Progenitor cell of endocrine pancreas (in vitro differentiated cells): ENCODE results near the gene NFILZ. TPM values are rescaled to one million over a fixed set of nuclear protein-coding genes. Genes with fewer than 3 reads are reported as not detected.

Source experiments
- DNase-seq: peaks from one replicate; pipeline ENCODE4 v3.0.0; 2021; ENCODE audit warnings: low spot score; ENCODE audit not compliant: unreplicated experiment
- H3K27ac Mint-ChIP-seq: 2 replicates; pipeline ENCODE4 v1.8.0; 2021; ENCODE audit warnings: mild to moderate bottlenecking, moderate library complexity, mixed read lengths
- H3K27me3 Mint-ChIP-seq: 2 replicates; pipeline ENCODE4 v1.8.0; 2021; ENCODE audit warnings: mixed read lengths
- H3K36me3 Mint-ChIP-seq: 2 replicates; pipeline ENCODE4 v1.8.0; 2022; ENCODE audit warnings: mixed read lengths; ENCODE audit not compliant: insufficient read depth
- H3K4me1 Mint-ChIP-seq: 2 replicates; pipeline ENCODE4 v1.8.0; 2021; ENCODE audit warnings: low read depth, mixed read lengths
- H3K4me3 Mint-ChIP-seq: 2 replicates; pipeline ENCODE4 v1.8.0; 2021; ENCODE audit warnings: low read depth, mild to moderate bottlenecking, moderate library complexity, mixed read lengths
- H3K9me3 Mint-ChIP-seq: 2 replicates; pipeline ENCODE4 v1.8.0; 2021; ENCODE audit warnings: low read depth, mixed read lengths
- total RNA-seq: library from RNA; stranded (reverse); gene quantifications from 2 replicates; pipeline ENCODE4 v1.2.1, GENCODE V29; 2021
- TF ChIP-seq, protein P1 (sequence below): fragments of 200-600 bp; sonication (generic); IDR thresholded peaks from one replicate; pipeline ENCODE4 v1.5.0; 2021; ENCODE audit warnings: antibody characterized with exemption, mild to moderate bottlenecking; ENCODE audit not compliant: unreplicated experiment

NFILZ gene
- total RNA-seq, 1 donor from 2014 or later, result not detected

DNA sequence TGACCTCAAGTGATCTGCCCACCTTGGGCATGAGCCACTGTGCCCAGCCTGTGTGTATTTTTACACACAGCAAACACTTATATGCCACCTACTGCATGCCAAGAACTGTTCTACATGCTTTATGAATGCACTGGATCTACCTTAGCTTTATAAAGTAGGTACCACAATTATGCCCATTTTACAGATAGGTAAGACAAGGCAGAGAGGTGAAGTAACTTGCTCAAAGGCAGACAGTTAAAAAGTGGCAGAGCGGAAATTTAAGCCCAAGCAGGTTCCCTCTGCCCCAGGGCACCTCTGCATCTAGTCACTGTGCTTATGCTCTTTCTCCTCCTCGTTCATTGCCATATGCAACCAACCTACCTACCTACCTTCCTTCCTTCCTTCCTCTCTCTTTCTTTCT lies 30.4 kb upstream of the NFILZ start:
- TF ChIP-seq, protein P1, sequence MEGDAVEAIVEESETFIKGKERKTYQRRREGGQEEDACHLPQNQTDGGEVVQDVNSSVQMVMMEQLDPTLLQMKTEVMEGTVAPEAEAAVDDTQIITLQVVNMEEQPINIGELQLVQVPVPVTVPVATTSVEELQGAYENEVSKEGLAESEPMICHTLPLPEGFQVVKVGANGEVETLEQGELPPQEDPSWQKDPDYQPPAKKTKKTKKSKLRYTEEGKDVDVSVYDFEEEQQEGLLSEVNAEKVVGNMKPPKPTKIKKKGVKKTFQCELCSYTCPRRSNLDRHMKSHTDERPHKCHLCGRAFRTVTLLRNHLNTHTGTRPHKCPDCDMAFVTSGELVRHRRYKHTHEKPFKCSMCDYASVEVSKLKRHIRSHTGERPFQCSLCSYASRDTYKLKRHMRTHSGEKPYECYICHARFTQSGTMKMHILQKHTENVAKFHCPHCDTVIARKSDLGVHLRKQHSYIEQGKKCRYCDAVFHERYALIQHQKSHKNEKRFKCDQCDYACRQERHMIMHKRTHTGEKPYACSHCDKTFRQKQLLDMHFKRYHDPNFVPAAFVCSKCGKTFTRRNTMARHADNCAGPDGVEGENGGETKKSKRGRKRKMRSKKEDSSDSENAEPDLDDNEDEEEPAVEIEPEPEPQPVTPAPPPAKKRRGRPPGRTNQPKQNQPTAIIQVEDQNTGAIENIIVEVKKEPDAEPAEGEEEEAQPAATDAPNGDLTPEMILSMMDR, result no peak
- Mint-ChIP-seq H3K9me3 (no peaks in the 10 kb centered on the region), H3K4me1 (no peaks in the 10 kb centered on the region), H3K36me3 (peaks cover 17% of the 10 kb centered on the region), H3K27ac (no peak overlapping the region), H3K27me3 (no peaks in the 10 kb centered on the region), H3K4me3 (no peak overlapping the region)
- DNase-seq, result no peak

DNA sequence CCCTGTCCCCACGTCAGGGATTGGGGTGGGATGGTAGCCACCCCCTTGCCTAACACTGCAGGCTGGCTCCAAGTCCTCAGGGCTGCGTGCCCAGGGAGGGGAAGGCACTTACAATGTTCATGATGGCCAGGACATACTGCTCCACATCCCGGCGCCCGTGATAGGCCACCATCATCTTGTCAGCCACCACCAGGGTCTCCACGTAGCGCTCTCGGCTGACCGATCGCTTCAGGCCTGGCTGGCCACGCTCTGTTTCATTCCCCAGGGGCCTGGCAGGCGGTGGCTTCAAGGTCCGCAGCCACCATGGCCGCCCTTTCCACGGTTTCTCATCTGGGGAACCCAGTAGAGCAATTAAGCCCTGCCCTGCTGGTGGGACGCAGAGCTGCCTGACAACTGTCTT lies 29.6 kb upstream of the NFILZ start:
- Mint-ChIP-seq H3K9me3 (no peaks in the 10 kb centered on the region), H3K27ac (no peak overlapping the region), H3K27me3 (no peaks in the 10 kb centered on the region), H3K36me3 (peaks cover 19% of the 10 kb centered on the region), H3K4me1 (no peaks in the 10 kb centered on the region), H3K4me3 (no peak overlapping the region)
- TF ChIP-seq, protein P1, result no peak
- DNase-seq, result no peak

DNA sequence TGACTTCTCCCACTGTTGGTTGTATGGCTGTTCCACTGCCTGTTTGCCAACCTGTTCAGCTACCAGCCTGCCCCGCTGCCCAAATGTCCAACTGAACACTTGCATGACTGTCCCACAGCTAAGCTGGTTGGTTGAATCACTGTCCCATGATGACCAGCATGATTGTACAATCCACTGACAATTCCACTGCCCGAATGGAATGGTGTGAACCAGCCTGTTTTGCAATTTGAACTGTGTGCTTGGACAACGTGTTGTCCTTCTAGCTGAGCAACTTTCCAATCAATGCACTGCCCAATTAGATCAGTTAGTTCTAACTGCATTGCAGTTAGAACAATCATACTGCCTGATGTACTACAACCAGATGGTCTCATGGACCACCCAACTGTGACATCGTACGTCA lies 28.6 kb upstream of the NFILZ start:
- TF ChIP-seq, protein P1, result no peak
- Mint-ChIP-seq H3K9me3 (no peaks in the 10 kb centered on the region), H3K4me1 (no peaks in the 10 kb centered on the region), H3K4me3 (no peak overlapping the region), H3K36me3 (peaks cover 21% of the 10 kb centered on the region), H3K27ac (no peak overlapping the region), H3K27me3 (no peaks in the 10 kb centered on the region)
- DNase-seq, result no peak

DNA sequence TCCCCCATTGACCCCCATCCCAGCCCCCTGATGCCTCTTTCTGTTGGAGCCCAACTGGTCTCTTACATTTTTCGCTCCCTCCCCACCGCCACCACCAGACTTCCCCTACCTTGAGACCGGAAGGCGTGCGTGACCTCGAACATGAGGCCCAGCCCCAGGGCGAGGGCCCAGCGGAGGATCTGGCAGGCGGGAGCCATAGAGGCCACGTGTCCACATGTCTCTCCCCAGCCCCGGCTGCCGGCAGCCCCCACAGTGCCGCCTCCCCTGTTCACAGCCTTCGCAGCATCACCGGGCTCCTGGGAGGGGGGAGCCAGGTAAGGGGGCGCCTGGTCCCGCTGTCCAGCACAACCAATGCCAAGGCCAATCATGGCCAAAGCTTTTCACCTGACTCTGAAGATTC lies 24.9 kb upstream of the NFILZ start:
- Mint-ChIP-seq H3K27ac (no peak overlapping the region), H3K4me1 (peaks cover 13% of the 10 kb centered on the region), H3K36me3 (peaks cover 15% of the 10 kb centered on the region), H3K4me3 (no peak overlapping the region), H3K9me3 (no peaks in the 10 kb centered on the region), H3K27me3 (no peaks in the 10 kb centered on the region)
- TF ChIP-seq, protein P1, result no peak
- DNase-seq, result no peak

DNA sequence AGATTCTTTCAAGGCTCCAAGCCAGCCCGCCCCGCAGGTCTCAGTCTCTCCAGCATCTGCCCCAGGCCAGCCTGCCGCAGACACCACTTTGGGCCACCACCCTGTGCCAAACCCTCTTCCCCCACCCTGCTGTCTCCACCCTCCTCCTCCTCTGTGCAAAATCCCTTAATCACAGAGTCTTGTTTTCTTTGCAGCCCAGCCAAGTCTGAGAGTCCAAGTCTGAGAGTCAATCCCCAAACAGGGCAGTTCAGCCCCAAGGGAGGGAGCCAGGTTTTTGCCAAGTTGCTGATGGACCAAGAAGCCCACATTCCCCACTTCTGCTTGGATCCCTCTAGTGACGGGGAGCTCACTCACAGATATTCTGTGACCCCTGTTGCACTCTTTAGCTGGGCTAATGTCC lies 23.0 kb upstream of the NFILZ start:
- Mint-ChIP-seq H3K9me3 (no peaks in the 10 kb centered on the region), H3K27me3 (no peaks in the 10 kb centered on the region), H3K4me1 (peaks cover 16% of the 10 kb centered on the region), H3K4me3 (no peak overlapping the region), H3K27ac (peak overlapping the region; percentile 11), H3K36me3 (peaks cover 12% of the 10 kb centered on the region)
- DNase-seq, result no peak
- TF ChIP-seq, protein P1, result no peak

DNA sequence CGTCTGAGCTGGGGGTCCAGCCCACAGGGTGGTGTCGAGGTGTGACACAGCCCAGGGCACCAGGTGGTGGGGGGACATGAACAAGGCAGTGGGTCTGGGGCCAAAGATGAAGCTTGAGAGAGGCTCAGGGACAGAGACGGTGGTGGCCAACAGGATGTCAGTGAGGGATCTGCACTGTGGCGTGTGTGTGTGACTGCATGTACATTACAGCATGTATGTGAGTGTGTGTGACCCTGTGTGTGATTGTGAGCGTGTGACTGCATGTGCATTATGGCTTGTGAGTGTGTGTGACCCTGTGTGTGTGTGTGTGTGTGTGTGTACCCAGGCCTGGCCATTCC lies 21.5 kb upstream of the NFILZ start:
- H3K27me3 Mint-ChIP-seq, result no peaks in the 10 kb centered on the region
- H3K4me3 Mint-ChIP-seq, result peak overlapping the region; percentile 76
- H3K4me1 Mint-ChIP-seq, result peaks cover 16% of the 10 kb centered on the region
- H3K9me3 Mint-ChIP-seq, result no peaks in the 10 kb centered on the region
- TF ChIP-seq, protein P1, result no peak
- DNase-seq, result no peak
- H3K27ac Mint-ChIP-seq, result peak overlapping the region; percentile 49
- peaks cover 10% of the 10 kb centered on the region for H3K36me3 Mint-ChIP-seq
